ENCODE results near the gene NFATC2. TPM values are rescaled to one million over a fixed set of nuclear protein-coding genes. Genes with fewer than 3 reads are reported as not detected.
"Not testable (repeated sequence)": the region's sequence is repeated elsewhere in the genome, so short reads cannot be mapped to it uniquely, and the experiment has no call there.

Gene NFATC2
- total RNA-seq, 1 donor, result 0.36 TPM

GRCh38 chr20:51569815-51570738 lies 27.6 kb upstream of the NFATC2 start:
- TF ChIP-seq CTCF (IDR thresholded peaks at IDR 0.05; ENCODE audit: extremely low read depth, low read depth, low read length), result no peak
- no peaks in the 10 kb centered on the region for H3K36me3 ChIP-seq (ENCODE audit: insufficient read depth, low read length)
- peaks cover 7% of the 10 kb centered on the region for H3K27me3 ChIP-seq (ENCODE audit: insufficient read depth, low read length)
- no peak for DNase-seq (ENCODE audit: insufficient read length, low spot score, missing footprints)
- no peak overlapping the region for H3K27ac ChIP-seq (ENCODE audit: low read depth, low read length)
- H3K79me2 ChIP-seq (ENCODE audit: insufficient read depth, low read length), result no peaks in the 10 kb centered on the region
- peak overlapping the region; percentile 30 for H3K4me3 ChIP-seq (ENCODE audit: insufficient read depth, low read length)
- H2AFZ ChIP-seq (ENCODE audit: low read length), result no peak overlapping the region
- H3K9me3 ChIP-seq (ENCODE audit: low read depth, low read length), result no peaks in the 10 kb centered on the region
- no peaks in the 10 kb centered on the region for H4K20me1 ChIP-seq (ENCODE audit: insufficient read depth, low read length)
- peak overlapping the region; percentile 17 for H3K4me2 ChIP-seq (ENCODE audit: insufficient read depth, low read length)
- peaks cover 24% of the 10 kb centered on the region for H3K4me1 ChIP-seq (ENCODE audit: insufficient read depth, low read length)

DNA sequence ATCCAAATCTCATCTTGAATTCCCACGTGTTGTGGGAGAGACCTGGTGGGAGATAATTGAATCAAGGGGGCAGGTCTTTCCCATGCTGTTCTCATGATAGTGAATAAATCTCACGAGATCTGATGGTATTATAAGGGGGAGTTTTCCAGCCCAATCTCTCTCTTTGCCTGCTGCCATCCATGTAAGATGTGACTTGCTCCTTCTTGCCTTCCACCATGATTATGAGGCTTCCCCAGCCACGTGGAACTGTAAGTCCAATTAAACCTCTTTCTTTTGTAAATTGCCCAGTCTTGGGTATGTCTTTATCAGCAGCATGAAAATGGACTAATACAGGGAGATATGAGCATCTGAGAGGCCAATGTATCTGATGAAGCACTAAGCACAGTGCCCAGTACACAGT lies 26.0 kb upstream of the NFATC2 start:
- peaks cover 21% of the 10 kb centered on the region for H3K4me1 ChIP-seq (ENCODE audit: insufficient read depth, low read length)
- H3K4me3 ChIP-seq (ENCODE audit: insufficient read depth, low read length); H3K79me2 ChIP-seq (ENCODE audit: insufficient read depth, low read length); H3K27ac ChIP-seq (ENCODE audit: low read depth, low read length); H3K4me2 ChIP-seq (ENCODE audit: insufficient read depth, low read length); H3K27me3 ChIP-seq (ENCODE audit: insufficient read depth, low read length); H2AFZ ChIP-seq (ENCODE audit: low read length); DNase-seq (ENCODE audit: insufficient read length, low spot score, missing footprints); H3K9me3 ChIP-seq (ENCODE audit: low read depth, low read length); H4K20me1 ChIP-seq (ENCODE audit: insufficient read depth, low read length); H3K36me3 ChIP-seq (ENCODE audit: insufficient read depth, low read length): not testable (repeated sequence)

GRCh38 chr20:51567622-51568021 lies 25.1 kb upstream of the NFATC2 start:
- Histone ChIP-seq H3K27ac (ENCODE audit: low read depth, low read length) (no peak overlapping the region), H3K79me2 (ENCODE audit: insufficient read depth, low read length) (no peaks in the 10 kb centered on the region), H4K20me1 (ENCODE audit: insufficient read depth, low read length) (no peaks in the 10 kb centered on the region), H3K9me3 (ENCODE audit: low read depth, low read length) (no peaks in the 10 kb centered on the region), H3K4me1 (ENCODE audit: insufficient read depth, low read length) (peaks cover 24% of the 10 kb centered on the region), H3K36me3 (ENCODE audit: insufficient read depth, low read length) (no peaks in the 10 kb centered on the region), H2AFZ (ENCODE audit: low read length) (no peak overlapping the region), H3K27me3 (ENCODE audit: insufficient read depth, low read length) (peaks cover 7% of the 10 kb centered on the region), H3K4me3 (ENCODE audit: insufficient read depth, low read length) (no peak overlapping the region), H3K4me2 (ENCODE audit: insufficient read depth, low read length) (no peak overlapping the region)
- no peak for TF ChIP-seq CTCF (IDR thresholded peaks at IDR 0.05; ENCODE audit: extremely low read depth, low read depth, low read length)
- DNase-seq (ENCODE audit: insufficient read length, low spot score, missing footprints), result no peak

DNA sequence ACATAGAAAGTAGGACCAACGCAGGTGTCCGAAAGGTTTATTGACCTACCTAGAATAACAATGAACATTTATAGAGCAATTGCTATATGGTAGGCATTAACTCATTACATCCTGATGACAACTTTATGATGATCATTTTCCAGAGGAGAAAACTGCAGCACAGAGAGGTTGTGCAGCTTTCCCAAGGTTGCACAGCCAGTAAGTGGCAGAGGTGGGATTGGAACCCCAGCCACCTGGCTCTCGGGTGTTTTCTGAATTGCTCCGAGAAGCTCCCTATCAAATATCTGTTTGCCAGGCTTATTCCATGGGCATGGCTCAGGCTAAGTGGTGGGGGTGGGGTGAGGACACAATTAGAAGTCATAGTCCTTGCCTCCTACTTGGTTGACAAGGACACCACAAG lies 24.1 kb upstream of the NFATC2 start:
- no peak overlapping the region for H3K4me2 ChIP-seq (ENCODE audit: insufficient read depth, low read length)
- H3K79me2 ChIP-seq (ENCODE audit: insufficient read depth, low read length), result no peaks in the 10 kb centered on the region
- TF ChIP-seq CTCF (IDR thresholded peaks at IDR 0.05; ENCODE audit: extremely low read depth, low read depth, low read length), result no peak
- peaks cover 30% of the 10 kb centered on the region for H3K4me1 ChIP-seq (ENCODE audit: insufficient read depth, low read length)
- no peak for DNase-seq (ENCODE audit: insufficient read length, low spot score, missing footprints)
- H3K27me3 ChIP-seq (ENCODE audit: insufficient read depth, low read length), result peaks cover 7% of the 10 kb centered on the region
- no peak overlapping the region for H3K4me3 ChIP-seq (ENCODE audit: insufficient read depth, low read length)
- no peaks in the 10 kb centered on the region for H3K36me3 ChIP-seq (ENCODE audit: insufficient read depth, low read length)
- no peak overlapping the region for H3K27ac ChIP-seq (ENCODE audit: low read depth, low read length)
- H4K20me1 ChIP-seq (ENCODE audit: insufficient read depth, low read length), result no peaks in the 10 kb centered on the region
- no peak overlapping the region for H2AFZ ChIP-seq (ENCODE audit: low read length)
- no peaks in the 10 kb centered on the region for H3K9me3 ChIP-seq (ENCODE audit: low read depth, low read length)
